Measurements from ENCODE around the gene PKD1L1. TPM values are rescaled to one million over a fixed set of nuclear protein-coding genes. Genes with fewer than 3 reads are reported as not detected.

Gene PKD1L1
- total RNA-seq, 1 experiment from 2014 or later = 0.17 TPM

DNA sequence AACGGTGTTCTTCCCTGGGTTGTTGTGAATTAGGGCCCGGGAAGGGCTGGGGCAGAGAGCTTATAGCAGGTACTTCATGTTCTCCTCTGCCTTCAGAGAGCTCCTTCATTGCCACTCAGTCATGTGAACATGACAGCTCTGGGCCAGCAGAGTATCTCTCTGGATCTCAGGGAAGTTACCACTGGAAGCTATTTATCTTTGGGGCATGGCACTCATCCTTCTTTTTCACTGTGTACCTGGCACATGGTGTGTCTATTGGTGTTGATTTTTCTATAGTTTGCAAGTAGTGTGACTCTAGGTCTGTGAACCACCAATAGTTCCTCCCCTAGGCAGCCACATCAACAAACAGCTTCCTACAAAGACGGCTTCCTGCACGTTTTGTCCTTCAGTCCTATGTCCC, 156.6 kb downstream of the PKD1L1 start:
- Histone ChIP-seq H4K20me1 (ENCODE audit: control insufficient read depth, insufficient read depth, insufficient read length) (no peaks in the 10 kb centered on the region), H3K23ac (ENCODE audit: insufficient read length, low read depth, low read length) (no peak overlapping the region), H3K56ac (ENCODE audit: insufficient read length, low read depth, low read length) (no peak overlapping the region), H2BK5ac (ENCODE audit: insufficient read length, low read length) (no peak overlapping the region), H3K4me1 (ENCODE audit: insufficient read depth, low read length) (no peaks in the 10 kb centered on the region), H2AFZ (ENCODE audit: low read length) (no peak overlapping the region), H2BK120ac (ENCODE audit: low read depth, low read length, poor library complexity, severe bottlenecking) (no peak overlapping the region), H3K27me3 (ENCODE audit: insufficient read depth, low read length) (no peaks in the 10 kb centered on the region), H3K27ac (ENCODE audit: insufficient read length, low read depth, low read length) (no peak overlapping the region), H3K14ac (ENCODE audit: insufficient read depth, low read length) (no peak overlapping the region), H3K23me2 (ENCODE audit: insufficient read length, low read depth, low read length, poor library complexity, severe bottlenecking) (no peaks in the 10 kb centered on the region), H4K5ac (ENCODE audit: insufficient read length, low read depth, low read length) (no peak overlapping the region), H3K18ac (ENCODE audit: insufficient read length, low read depth, low read length) (no peak overlapping the region), H4K8ac (replicated peaks; ENCODE audit: insufficient read length, low read depth, low read length) (no peak overlapping the region), H3K4ac (ENCODE audit: low read depth, low read length) (no peak overlapping the region), H3K9ac (ENCODE audit: extremely low read depth, insufficient read length, low read length) (no peak overlapping the region), H2BK15ac (ENCODE audit: low read depth, low read length) (no peak overlapping the region), H2BK20ac (ENCODE audit: low read depth, low read length, poor library complexity, severe bottlenecking) (no peak overlapping the region), H3K9me3 (ENCODE audit: control insufficient read depth, low read depth, low read length) (no peaks in the 10 kb centered on the region), H3K4me2 (ENCODE audit: insufficient read depth, insufficient read length, low read length) (no peak overlapping the region), H3K79me2 (ENCODE audit: insufficient read depth, low read length) (no peaks in the 10 kb centered on the region), H3T11ph (ENCODE audit: low read length) (no peak overlapping the region), H4K91ac (ENCODE audit: insufficient read length, low read depth, low read length) (no peak overlapping the region), H2BK12ac (ENCODE audit: insufficient read length, low read depth, low read length) (no peak overlapping the region), H3K79me1 (ENCODE audit: insufficient read depth, low read depth, low read length, poor library complexity, severe bottlenecking) (no peaks in the 10 kb centered on the region), H2AK5ac (ENCODE audit: insufficient read length, low read length) (no peak overlapping the region)
- no peak overlapping the region for H3K4me3 Mint-ChIP-seq
- peaks cover 0 to 11% of the 10 kb centered on the region in 2 experiments; a peak in 3 of 5 replicates for H3K9me3 Mint-ChIP-seq
- TF ChIP-seq, protein P1, sequence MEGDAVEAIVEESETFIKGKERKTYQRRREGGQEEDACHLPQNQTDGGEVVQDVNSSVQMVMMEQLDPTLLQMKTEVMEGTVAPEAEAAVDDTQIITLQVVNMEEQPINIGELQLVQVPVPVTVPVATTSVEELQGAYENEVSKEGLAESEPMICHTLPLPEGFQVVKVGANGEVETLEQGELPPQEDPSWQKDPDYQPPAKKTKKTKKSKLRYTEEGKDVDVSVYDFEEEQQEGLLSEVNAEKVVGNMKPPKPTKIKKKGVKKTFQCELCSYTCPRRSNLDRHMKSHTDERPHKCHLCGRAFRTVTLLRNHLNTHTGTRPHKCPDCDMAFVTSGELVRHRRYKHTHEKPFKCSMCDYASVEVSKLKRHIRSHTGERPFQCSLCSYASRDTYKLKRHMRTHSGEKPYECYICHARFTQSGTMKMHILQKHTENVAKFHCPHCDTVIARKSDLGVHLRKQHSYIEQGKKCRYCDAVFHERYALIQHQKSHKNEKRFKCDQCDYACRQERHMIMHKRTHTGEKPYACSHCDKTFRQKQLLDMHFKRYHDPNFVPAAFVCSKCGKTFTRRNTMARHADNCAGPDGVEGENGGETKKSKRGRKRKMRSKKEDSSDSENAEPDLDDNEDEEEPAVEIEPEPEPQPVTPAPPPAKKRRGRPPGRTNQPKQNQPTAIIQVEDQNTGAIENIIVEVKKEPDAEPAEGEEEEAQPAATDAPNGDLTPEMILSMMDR (conservative IDR thresholded peaks at IDR 0.05) = no peak
- no peak for DNase-seq
- WGBS (ENCODE audit: extremely low coverage, insufficient read length, low lambda C conversion rate) = no CpG with 5 or more reads among the region's 4 CpGs
- peaks cover 4 to 5% of the 10 kb centered on the region in 2 experiments; a peak in 2 of 4 replicates for H3K4me1 Mint-ChIP-seq
- peaks cover 1% of the 10 kb centered on the region; the same call in 1 of the 2 replicates for H3K27me3 Mint-ChIP-seq (ENCODE audit: low read depth)
- no peaks in the 10 kb centered on the region for H3K36me3 Mint-ChIP-seq (ENCODE audit: insufficient read depth in 1 of 3, low read depth in 3 of 3)
- H3K27ac Mint-ChIP-seq = no peak overlapping the region
